Bronchial epithelial cell (primary cell): ENCODE measurements around the gene KLF1. TPM values are rescaled to one million over a fixed set of nuclear protein-coding genes. Genes with fewer than 3 reads are reported as not detected.

Source experiments
- DNase-seq: peaks from one replicate; pipeline ENCODE4 v3.0.0-alpha.2; 2010; ENCODE audit warnings: low read depth
- FAIRE-seq: peaks from 2 replicates; lab custom pipeline; 2011; peaks lifted over from hg19 to GRCh38; lab: Jason Lieb, UNC
- H3K27me3 ChIP-seq: 2 replicates; pipeline ENCODE4 v1.5.1; 2011; ENCODE audit warnings: low read length; ENCODE audit not compliant: control insufficient read depth, insufficient read depth
- H3K36me3 ChIP-seq: 2 replicates; pipeline ENCODE4 v1.5.1; 2011; ENCODE audit warnings: low read length; ENCODE audit not compliant: control insufficient read depth, insufficient read depth
- H3K4me3 ChIP-seq: 2 replicates; pipeline ENCODE4 v1.5.1; 2011; ENCODE audit warnings: mild to moderate bottlenecking, low read depth, low read length, control low read depth
- total RNA-seq: library from RNA; depleted of rRNA; stranded (reverse); fragments of >200 nt; gene quantifications from 2 replicates; pipeline ENCODE4 v1.2.1, GENCODE V29; 2014
- TF ChIP-seq, protein P1 (sequence below): IDR thresholded peaks from 2 replicates; pipeline ENCODE4 v1.5.1; 2011; ENCODE audit warnings: mild to moderate bottlenecking, moderate library complexity, low read length, control low read depth, inconsistent platforms; ENCODE audit not compliant: insufficient read depth, severe bottlenecking

KLF1 gene
- total RNA-seq, 1 donor from 2014 or later, result not detected

DNA sequence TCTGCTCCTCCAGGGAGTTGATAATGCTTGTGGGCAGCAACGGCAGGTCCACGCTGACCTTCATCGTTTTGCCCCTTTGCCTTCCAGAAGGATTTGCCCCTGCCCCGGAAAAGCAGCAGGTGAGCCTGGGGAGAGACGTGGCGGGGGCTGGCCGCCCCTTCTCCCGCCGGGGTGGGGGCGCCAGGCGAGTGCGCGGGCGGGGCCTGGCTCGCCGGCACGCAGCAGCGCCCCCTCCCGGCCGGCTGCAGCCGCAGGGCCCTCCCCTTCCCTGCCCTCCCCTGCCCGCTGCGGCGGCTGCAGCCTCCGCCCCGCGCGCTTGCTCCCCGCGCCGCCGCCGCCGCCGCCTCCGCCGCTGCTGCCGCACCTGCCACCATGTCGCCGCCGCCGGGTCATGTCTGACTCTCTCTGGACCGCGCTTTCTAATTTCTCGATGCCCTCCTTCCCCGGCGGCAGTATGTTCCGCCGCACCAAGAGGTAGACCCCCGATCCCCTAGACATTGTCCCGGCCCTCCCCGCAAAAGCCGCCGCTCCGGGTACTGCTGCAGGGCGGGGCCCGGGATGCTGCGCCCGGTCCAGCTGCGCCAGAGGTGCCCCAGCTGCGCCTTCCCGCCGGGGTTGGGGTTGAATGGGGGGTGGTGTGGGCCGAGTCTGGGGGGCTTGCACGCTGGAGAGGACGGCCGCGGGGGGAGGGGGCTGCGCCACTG lies 48.7 kb downstream of the KLF1 start, which contains the start of gene MAST1:
Gene MAST1 (plus strand): TSS at position 334 of the 704 bp plus-strand sequence. CDS start 58 bp downstream, at position 392.
- FAIRE-seq (no peak), DNase-seq (no peak)
- TF ChIP-seq, protein P1, sequence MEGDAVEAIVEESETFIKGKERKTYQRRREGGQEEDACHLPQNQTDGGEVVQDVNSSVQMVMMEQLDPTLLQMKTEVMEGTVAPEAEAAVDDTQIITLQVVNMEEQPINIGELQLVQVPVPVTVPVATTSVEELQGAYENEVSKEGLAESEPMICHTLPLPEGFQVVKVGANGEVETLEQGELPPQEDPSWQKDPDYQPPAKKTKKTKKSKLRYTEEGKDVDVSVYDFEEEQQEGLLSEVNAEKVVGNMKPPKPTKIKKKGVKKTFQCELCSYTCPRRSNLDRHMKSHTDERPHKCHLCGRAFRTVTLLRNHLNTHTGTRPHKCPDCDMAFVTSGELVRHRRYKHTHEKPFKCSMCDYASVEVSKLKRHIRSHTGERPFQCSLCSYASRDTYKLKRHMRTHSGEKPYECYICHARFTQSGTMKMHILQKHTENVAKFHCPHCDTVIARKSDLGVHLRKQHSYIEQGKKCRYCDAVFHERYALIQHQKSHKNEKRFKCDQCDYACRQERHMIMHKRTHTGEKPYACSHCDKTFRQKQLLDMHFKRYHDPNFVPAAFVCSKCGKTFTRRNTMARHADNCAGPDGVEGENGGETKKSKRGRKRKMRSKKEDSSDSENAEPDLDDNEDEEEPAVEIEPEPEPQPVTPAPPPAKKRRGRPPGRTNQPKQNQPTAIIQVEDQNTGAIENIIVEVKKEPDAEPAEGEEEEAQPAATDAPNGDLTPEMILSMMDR, result peak; percentile 52
- Histone ChIP-seq H3K4me3 (peak within 1 kb of the TSS; percentile 19), H3K36me3 (no peaks in the 10 kb centered on the region), H3K27me3 (peaks cover 25% of the 10 kb centered on the region)

DNA sequence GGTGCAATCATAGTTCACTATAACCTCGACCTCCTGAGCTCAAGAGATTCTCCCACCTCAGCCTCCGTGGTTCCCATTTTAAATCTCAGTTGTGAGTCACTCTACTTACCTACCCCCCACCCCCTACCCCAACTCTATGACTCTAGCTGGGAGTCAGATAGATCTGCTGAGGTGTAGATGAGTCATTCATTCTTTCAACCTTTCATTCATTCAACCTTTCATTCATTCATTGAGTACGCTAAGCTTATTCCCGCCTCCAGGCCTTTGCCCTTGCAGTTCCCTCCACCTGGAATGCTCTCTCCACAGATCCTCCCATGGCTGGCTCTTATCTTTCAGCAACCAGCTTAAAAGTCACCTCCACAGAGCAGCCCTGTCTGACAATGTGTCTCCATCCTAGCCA lies 49.8 kb downstream of the KLF1 start:
- FAIRE-seq, result no peak
- TF ChIP-seq, protein P1, result no peak
- DNase-seq, result peak; percentile 72
- H3K4me3 ChIP-seq, result no peak overlapping the region
- H3K27me3 ChIP-seq, result peaks cover 27% of the 10 kb centered on the region
- H3K36me3 ChIP-seq, result no peaks in the 10 kb centered on the region

DNA sequence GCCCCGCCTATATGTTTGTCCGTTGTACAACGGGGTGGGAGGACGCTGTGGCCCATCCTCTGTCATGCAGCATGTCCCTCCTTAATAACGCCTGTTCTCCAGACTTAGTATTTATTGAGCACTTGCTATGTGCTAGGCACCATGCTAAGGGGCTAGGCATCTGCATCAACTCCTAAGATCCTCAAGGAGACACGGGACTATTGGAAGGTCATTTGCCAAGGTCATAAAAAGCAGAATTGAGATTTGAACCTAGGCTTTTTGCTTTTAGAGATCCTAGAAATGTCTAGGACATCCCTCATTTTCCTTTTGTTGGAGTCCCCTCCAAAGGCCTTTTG lies 50.5 kb downstream of the KLF1 start:
- FAIRE-seq (no peak), DNase-seq (no peak)
- no peak overlapping the region for H3K4me3 ChIP-seq
- no peaks in the 10 kb centered on the region for H3K36me3 ChIP-seq
- TF ChIP-seq, protein P1, result no peak
- peaks cover 29% of the 10 kb centered on the region for H3K27me3 ChIP-seq

DNA sequence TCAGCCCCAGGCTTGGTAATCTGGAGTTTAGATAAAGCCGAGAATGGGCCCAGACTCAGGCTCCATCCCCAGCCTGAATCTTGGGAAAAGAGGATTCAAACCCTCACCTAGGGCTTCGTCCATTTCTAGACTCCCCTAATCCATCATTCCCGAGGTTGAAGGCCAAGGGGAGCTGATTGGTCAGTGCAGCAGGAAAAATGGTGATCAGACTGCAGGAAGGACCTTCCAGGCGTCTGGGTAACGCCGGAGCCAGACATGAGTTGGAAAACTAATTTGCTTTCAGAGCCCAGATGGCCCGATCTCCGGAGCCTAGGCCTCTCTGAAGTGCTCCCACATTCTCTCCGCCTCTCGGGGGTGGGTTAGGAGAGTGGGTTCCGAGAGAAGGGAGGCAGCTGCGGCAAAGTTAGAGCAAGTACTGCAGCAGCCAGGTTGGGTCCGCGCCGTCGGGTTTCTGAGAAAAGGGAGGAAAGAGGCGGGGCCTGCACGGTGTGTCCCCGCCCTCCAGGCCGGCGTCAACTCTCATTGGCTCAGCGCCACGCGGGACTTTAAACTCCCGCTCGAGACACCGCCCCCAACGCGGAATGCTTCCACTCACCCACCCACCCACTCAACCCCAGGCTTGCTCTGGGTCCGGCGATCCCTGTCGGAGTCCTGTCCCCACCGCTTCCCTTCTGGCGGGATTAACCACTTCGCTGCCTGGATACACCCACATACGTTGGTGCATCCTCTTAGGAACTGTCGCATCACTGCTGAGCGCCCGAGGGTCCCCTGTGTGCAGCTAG lies 51.8 kb downstream of the KLF1 start:
- H3K4me3 ChIP-seq, result no peak overlapping the region

DNA sequence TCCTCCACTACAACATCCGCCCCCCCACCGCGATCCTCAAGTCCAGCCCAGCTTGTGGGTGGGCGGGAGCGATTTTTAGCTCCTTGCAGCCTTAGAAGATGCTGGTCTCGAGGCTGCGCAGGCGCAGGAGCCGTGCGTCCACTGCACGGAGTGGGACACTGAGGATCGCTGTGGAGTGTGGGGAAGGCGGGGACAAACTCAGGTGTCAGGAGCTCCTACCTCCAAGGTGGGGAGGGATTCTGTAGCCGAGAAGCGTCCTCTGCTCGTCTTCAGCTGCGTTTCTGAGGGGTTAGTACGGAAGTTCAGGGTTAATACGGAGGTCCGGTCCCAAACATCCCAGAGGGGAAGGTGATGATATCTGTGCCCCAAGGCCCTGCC lies 52.4 kb downstream of the KLF1 start, which contains the start of gene RTBDN:
Gene RTBDN (minus strand): TSS at position 14 of the 378 bp plus-strand sequence. CDS start 4,600 bp downstream, outside the sequence.
- FAIRE-seq, result no peak
- peak within 1 kb of the TSS; percentile 35 for H3K4me3 ChIP-seq
- no peaks in the 10 kb centered on the region for H3K36me3 ChIP-seq
- TF ChIP-seq, protein P1, result no peak
- DNase-seq, result no peak
- peaks cover 29% of the 10 kb centered on the region for H3K27me3 ChIP-seq

More for the DNA sequence above, 51.8 kb downstream of the KLF1 start:
- H3K36me3 ChIP-seq, result no peaks in the 10 kb centered on the region
- peaks cover 29% of the 10 kb centered on the region for H3K27me3 ChIP-seq
- TF ChIP-seq, protein P1, result no peak
- no peak for DNase-seq
- FAIRE-seq, result no peak

Other genes starting within 250 kb of the KLF1 start
- gene MAN2B1, start 220.5 kb downstream of the KLF1 start, total RNA-seq, result 29.8 and 32.1 TPM in 2 replicates
- 13.8 and 21.1 TPM in 2 replicates for gene WDR83, start 220.4 kb downstream of the KLF1 start, total RNA-seq
- gene DHPS, start 205.3 kb downstream of the KLF1 start, total RNA-seq, result 47.4 and 94.5 TPM in 2 replicates
- gene GNG14, start 199.2 kb downstream of the KLF1 start, total RNA-seq, result not detected in 2 replicates
- 5.4 and 6.1 TPM in 2 replicates for gene FBXW9, start 190.6 kb downstream of the KLF1 start, total RNA-seq
- 16.8 and 28.0 TPM in 2 replicates for gene TNPO2, start 163.3 kb downstream of the KLF1 start, total RNA-seq
- gene TRIR, start 152.5 kb downstream of the KLF1 start, total RNA-seq, result 177 and 201 TPM in 2 replicates
- gene GET3, start 149.7 kb downstream of the KLF1 start, total RNA-seq, result 104 and 107 TPM in 2 replicates
- not detected in 2 replicates for gene BEST2, start 135.4 kb downstream of the KLF1 start, total RNA-seq
- gene HOOK2, start 111.6 kb downstream of the KLF1 start, total RNA-seq, result 52.5 and 58.7 TPM in 2 replicates
- 158 and 179 TPM in 2 replicates for gene JUNB, start 95.7 kb downstream of the KLF1 start, total RNA-seq
- 148 and 157 TPM in 2 replicates for gene PRDX2, start 85.4 kb downstream of the KLF1 start, total RNA-seq
- not detected in 2 replicates for gene THSD8, start 85.1 kb downstream of the KLF1 start, total RNA-seq
- 11.1 and 12.9 TPM in 2 replicates for gene RNASEH2A, start 80.6 kb downstream of the KLF1 start, total RNA-seq
- not detected in 2 replicates for gene RTBDN, start 52.6 kb downstream of the KLF1 start, total RNA-seq
- 0.26 and 0.38 TPM in 2 replicates for gene MAST1, start 48.7 kb downstream of the KLF1 start, total RNA-seq
- gene DNASE2, start 5.8 kb downstream of the KLF1 start, total RNA-seq, result 27.9 and 35.2 TPM in 2 replicates
- gene GCDH, start 4.0 kb upstream of the KLF1 start, total RNA-seq, result 17.9 and 38.2 TPM in 2 replicates
- gene SYCE2, start 32.1 kb upstream of the KLF1 start, total RNA-seq, result not detected in 2 replicates
- gene FARSA, start 46.5 kb upstream of the KLF1 start, total RNA-seq, result 53.6 and 55.5 TPM in 2 replicates
- 1,002 and 1,570 TPM in 2 replicates for gene CALR, start 51.4 kb upstream of the KLF1 start, total RNA-seq
- gene RAD23A, start 58.7 kb upstream of the KLF1 start, total RNA-seq, result 91.1 and 120 TPM in 2 replicates
- gene GADD45GIP1, start 70.0 kb upstream of the KLF1 start, total RNA-seq, result 27.1 and 36.0 TPM in 2 replicates
- gene DAND5, start 82.4 kb upstream of the KLF1 start, total RNA-seq, result not detected in 2 replicates
- gene NFIX, start 108.3 kb upstream of the KLF1 start, total RNA-seq, result 5.4 and 5.8 TPM in 2 replicates
- gene LYL1, start 215.7 kb upstream of the KLF1 start, total RNA-seq, result 0.51 and 1.3 TPM in 2 replicates
- 28.0 and 40.5 TPM in 2 replicates for gene TRMT1, start 229.5 kb upstream of the KLF1 start, total RNA-seq
- 20.3 and 46.6 TPM in 2 replicates for gene NACC1, start 231.1 kb upstream of the KLF1 start, total RNA-seq